CD4-positive, alpha-beta T cell treated with Interleukin-1 beta for 1 hour (primary cell): ENCODE data around the gene ACTL7A.

ENCODE experiments used
- DNase-seq, 2 donors: peaks; one replicate each; pipeline ENCODE4 v3.0.0-alpha.2; 2020 to 2022

Gene ACTL7A

GRCh38 chr9:108850293-108850897, 11.7 kb upstream of the ACTL7A start:
- no peak for DNase-seq

GRCh38 chr9:108851138-108851537, 10.9 kb upstream of the ACTL7A start:
- DNase-seq: no peak

- no peak for DNase-seq
These were observed 10.0 kb upstream of the ACTL7A start for GRCh38 chr9:108852079-108852478.

GRCh38 chr9:108854094-108854493, 8.0 kb upstream of the ACTL7A start:
- DNase-seq: no peak

- no peak for DNase-seq
These were observed 7.2 kb upstream of the ACTL7A start for GRCh38 chr9:108854641-108855528.

- no peak for DNase-seq
These were observed 6.6 kb upstream of the ACTL7A start for GRCh38 chr9:108855529-108855886.

GRCh38 chr9:108855888-108856287, 6.2 kb upstream of the ACTL7A start, which contains the start of gene ACTL7B:
Gene ACTL7B (minus strand): TSS chr9:108855986. CDS start chr9:108855930, 56 bp downstream.
- no peak for DNase-seq

GRCh38 chr9:108857572-108857971, 4.5 kb upstream of the ACTL7A start:
- no peak for DNase-seq

- DNase-seq: no peak
These were observed 2.5 kb upstream of the ACTL7A start for GRCh38 chr9:108859459-108860114.

GRCh38 chr9:108860354-108860753, 1.7 kb upstream of the ACTL7A start:
- no peak for DNase-seq

- DNase-seq: no peak
These were observed 1.3 kb upstream of the ACTL7A start for GRCh38 chr9:108860764-108861163.

- no peak for DNase-seq
These were observed 602 bp upstream of the ACTL7A start for GRCh38 chr9:108861464-108861863.

GRCh38 chr9:108863891-108864290, 1.8 kb downstream of the ACTL7A start:
- DNase-seq: no peak

GRCh38 chr9:108864446-108864845, 2.4 kb downstream of the ACTL7A start:
- DNase-seq: no peak

- DNase-seq: no peak
These were observed 3.0 kb downstream of the ACTL7A start for GRCh38 chr9:108865037-108865436.

GRCh38 chr9:108866001-108866420, 3.9 kb downstream of the ACTL7A start:
- DNase-seq: no peak

- DNase-seq: no peak
These were observed 5.0 kb downstream of the ACTL7A start for GRCh38 chr9:108867116-108867515.

GRCh38 chr9:108867829-108868228, 5.8 kb downstream of the ACTL7A start:
- DNase-seq: no peak

- no peak for DNase-seq
These were observed 7.1 kb downstream of the ACTL7A start for GRCh38 chr9:108869092-108869725.

GRCh38 chr9:108874058-108874788, 12.2 kb downstream of the ACTL7A start:
- DNase-seq: no peak

- DNase-seq: no peak
These were observed 14.4 kb downstream of the ACTL7A start for GRCh38 chr9:108876425-108876824.

- no peak for DNase-seq
These were observed 15.5 kb downstream of the ACTL7A start for GRCh38 chr9:108877524-108877923.
